SU-DHL-6 (cell line): ENCODE data around the gene TMEM237.

Source experiments
- H2AFZ ChIP-seq: fragments of 200-600 bp; sonication (generic); 2 replicates; pipeline ENCODE4 v1.6.1; 2014; ENCODE audit warnings: low read depth, mild to moderate bottlenecking, moderate library complexity, mixed read lengths, antibody characterized with exemption, low read length; ENCODE audit not compliant: severe bottlenecking
- H3F3A ChIP-seq: fragments of 200-600 bp; shearing (Covaris generic); 2 replicates; pipeline ENCODE4 v1.6.0; 2016; ENCODE audit warnings: antibody characterized with exemption, mild to moderate bottlenecking; ENCODE audit not compliant: insufficient read depth
- H3K27ac ChIP-seq: fragments of 200-600 bp; sonication (generic); 2 replicates; pipeline ENCODE4 v1.5.1; 2016; ENCODE audit warnings: low read depth, mild to moderate bottlenecking, low read length, moderate library complexity, mixed read lengths
- H3K27me3 ChIP-seq: fragments of 200-600 bp; sonication (generic), shearing (Covaris generic); 2 replicates; pipeline ENCODE4 v1.6.0; 2014; ENCODE audit warnings: mild to moderate bottlenecking, low read length
- H3K36me3 ChIP-seq: fragments of 200-600 bp; sonication (generic); 2 replicates; pipeline ENCODE4 v1.6.1; 2014; ENCODE audit warnings: mild to moderate bottlenecking, low read length, mixed read lengths
- H3K4me2 ChIP-seq: fragments of 300-600, 200-600 bp; shearing (Covaris generic), sonication (generic); 2 replicates; pipeline ENCODE4 v1.6.0; 2014; ENCODE audit warnings: low read length, low read depth, mild to moderate bottlenecking; ENCODE audit not compliant: poor library complexity, severe bottlenecking
- H3K4me3 ChIP-seq: fragments of 200-600 bp; sonication (generic); 2 replicates; pipeline ENCODE4 v1.5.1; 2014; ENCODE audit warnings: antibody characterized with exemption, low read length, mild to moderate bottlenecking, mixed read lengths; ENCODE audit not compliant: insufficient read depth, poor library complexity, severe bottlenecking
- H3K79me2 ChIP-seq: fragments of 200-600 bp; sonication (generic); 2 replicates; pipeline ENCODE4 v1.6.1; 2014; ENCODE audit warnings: mild to moderate bottlenecking, low read length, moderate library complexity; ENCODE audit not compliant: insufficient read depth
- H3K9ac ChIP-seq: fragments of 200-600 bp; sonication (generic); 2 replicates; pipeline ENCODE4 v1.7.0; 2014; ENCODE audit warnings: mild to moderate bottlenecking, low read length
- H3K9me2 ChIP-seq: fragments of 200-600 bp; sonication (generic); replicated peaks from 2 replicates; pipeline ENCODE4 v1.6.1; 2014; ENCODE audit warnings: low read length; ENCODE audit not compliant: insufficient read depth
- H3K9me3 ChIP-seq: fragments of 200-600 bp; sonication (generic); 2 replicates; pipeline ENCODE4 v1.6.1; 2014; ENCODE audit warnings: low read length, mixed read lengths; ENCODE audit not compliant: insufficient read depth
- H4K20me1 ChIP-seq: fragments of 200-600 bp; sonication (generic); 2 replicates; pipeline ENCODE4 v1.6.1; 2014; ENCODE audit warnings: low read depth, mild to moderate bottlenecking, antibody characterized with exemption, low read length, moderate library complexity, mixed read lengths
- CTCF ChIP-seq: fragments of 200-600 bp; sonication (generic); IDR thresholded peaks from one replicate; pipeline ENCODE4 v1.5.1; 2017; ENCODE audit warnings: antibody characterized with exemption, mild to moderate bottlenecking, low read length, moderate library complexity; ENCODE audit not compliant: insufficient read depth, poor library complexity, severe bottlenecking
- EZH2phosphoT487 ChIP-seq: fragments of 200-600 bp; sonication (generic), shearing (Covaris generic); conservative IDR thresholded peaks from 2 replicates; pipeline ENCODE4 v1.6.1; 2018; ENCODE audit warnings: mild to moderate bottlenecking, antibody characterized with exemption, low read length, moderate library complexity, mixed read lengths

Gene TMEM237

GRCh38 chr2:201664334-201664733 is 21.0 kb upstream of the TMEM237 start:
- H3K27me3 ChIP-seq: no peaks in the 10 kb centered on the region
- H3K36me3 ChIP-seq: no peaks in the 10 kb centered on the region
- H4K20me1 ChIP-seq: no peaks in the 10 kb centered on the region
- TF ChIP-seq CTCF (no peak), EZH2phosphoT487 (no peak)
- no peak overlapping the region for H3K27ac ChIP-seq
- no peaks in the 10 kb centered on the region for H3F3A ChIP-seq
- H2AFZ ChIP-seq: no peak overlapping the region
- H3K9me3 ChIP-seq: no peaks in the 10 kb centered on the region
- H3K9me2 ChIP-seq: no peaks in the 10 kb centered on the region
- H3K79me2 ChIP-seq: no peaks in the 10 kb centered on the region
- H3K9ac ChIP-seq: no peak overlapping the region
- no peak overlapping the region for H3K4me2 ChIP-seq
- H3K4me3 ChIP-seq: no peak overlapping the region

GRCh38 chr2:201661366-201661765 is 18.1 kb upstream of the TMEM237 start:
- no peak overlapping the region for H3K9ac ChIP-seq
- no peaks in the 10 kb centered on the region for H3F3A ChIP-seq
- TF ChIP-seq EZH2phosphoT487: no peak
- no peaks in the 10 kb centered on the region for H3K9me3 ChIP-seq
- H3K79me2 ChIP-seq: no peaks in the 10 kb centered on the region
- no peak overlapping the region for H3K27ac ChIP-seq
- H3K4me3 ChIP-seq: no peak overlapping the region
- H4K20me1 ChIP-seq: no peaks in the 10 kb centered on the region
- no peak overlapping the region for H3K4me2 ChIP-seq
- no peaks in the 10 kb centered on the region for H3K9me2 ChIP-seq
- no peaks in the 10 kb centered on the region for H3K36me3 ChIP-seq
- H2AFZ ChIP-seq: no peak overlapping the region
- no peaks in the 10 kb centered on the region for H3K27me3 ChIP-seq

GRCh38 chr2:201660293-201660895 is 17.1 kb upstream of the TMEM237 start:
- Histone ChIP-seq H3K4me3 (no peak overlapping the region), H3K79me2 (no peaks in the 10 kb centered on the region), H3K9ac (no peak overlapping the region), H4K20me1 (no peaks in the 10 kb centered on the region), H3K36me3 (no peaks in the 10 kb centered on the region), H3K9me3 (no peaks in the 10 kb centered on the region), H3K27me3 (no peaks in the 10 kb centered on the region), H3K9me2 (no peaks in the 10 kb centered on the region), H3F3A (no peaks in the 10 kb centered on the region), H2AFZ (no peak overlapping the region), H3K27ac (no peak overlapping the region), H3K4me2 (no peak overlapping the region)
- no peak for TF ChIP-seq EZH2phosphoT487
- TF ChIP-seq CTCF: no peak

- TF ChIP-seq EZH2phosphoT487: no peak
- TF ChIP-seq CTCF: no peak
- H3K27ac ChIP-seq: no peak overlapping the region
- H3K9me2 ChIP-seq: no peaks in the 10 kb centered on the region
- H3K9ac ChIP-seq: no peak overlapping the region
- H3K9me3 ChIP-seq: no peaks in the 10 kb centered on the region
- no peak overlapping the region for H3K4me2 ChIP-seq
- H3F3A ChIP-seq: no peaks in the 10 kb centered on the region
- H3K36me3 ChIP-seq: no peaks in the 10 kb centered on the region
- no peaks in the 10 kb centered on the region for H3K79me2 ChIP-seq
- no peak overlapping the region for H3K4me3 ChIP-seq
- H2AFZ ChIP-seq: no peak overlapping the region
- no peaks in the 10 kb centered on the region for H4K20me1 ChIP-seq
- no peaks in the 10 kb centered on the region for H3K27me3 ChIP-seq
These were observed 13.4 kb upstream of the TMEM237 start for GRCh38 chr2:201656740-201657139.
